Posterior vena cava (tissue), 2 donors: ENCODE results near the gene FAN1. TPM values are rescaled to one million over a fixed set of nuclear protein-coding genes. Genes with fewer than 3 reads are reported as not detected.
"Not testable (repeated sequence)": the region's sequence is repeated elsewhere in the genome, so short reads cannot be mapped to it uniquely, and the experiment has no call there.

Experiments
- DNase-seq: peaks from one replicate; pipeline ENCODE4 v3.0.0-alpha.2; 2020; ENCODE audit warnings: low spot score
- intact Hi-C, 2 donors: fragments of 100-400 bp; cut with DNase I; formaldehyde crosslinking; loops; one replicate each; pipeline versions ENCODE4 v1.14.1 to v1.14.2; 2022 to 2023
- long read RNA-seq, 2 donors: library from polyadenylated mRNA; unstranded; transcript quantifications; one replicate each; pipeline ENCODE4 v2.0.0, GENCODE V29; 2020 to 2021
- total RNA-seq, 2 donors: library from RNA; stranded (reverse); fragmentation: NEBNext Ultra II Directional; extraction: Animal tissue kit (Norgen Biotek cat#: 25700); gene quantifications; one replicate each; pipeline ENCODE4 v1.2.1, GENCODE V29; 2021
- donor health status: DM: yes; HTN: yes; CAD: no.
- donor health status: DM: yes; HTN: yes; CAD: no.

The FAN1 gene
- total RNA-seq = 10 to 100 TPM in 1 of 2 donors, 1 to 10 TPM in 1; 4.0 to 13.8 TPM
- long read RNA-seq, donor 1, full-length matches to known transcripts = 1 of 4 reads
- long read RNA-seq, donor 1, partial matches to known transcripts = 3 of 4 reads
- long read RNA-seq, donor 1, other reads (novel, unspliced or antisense) = 0 of 4 reads
- long read RNA-seq, donor 2, partial matches to known transcripts = 0 of 2 reads
- long read RNA-seq, donor 2, other reads (novel, unspliced or antisense) = 1 of 2 reads

DNA sequence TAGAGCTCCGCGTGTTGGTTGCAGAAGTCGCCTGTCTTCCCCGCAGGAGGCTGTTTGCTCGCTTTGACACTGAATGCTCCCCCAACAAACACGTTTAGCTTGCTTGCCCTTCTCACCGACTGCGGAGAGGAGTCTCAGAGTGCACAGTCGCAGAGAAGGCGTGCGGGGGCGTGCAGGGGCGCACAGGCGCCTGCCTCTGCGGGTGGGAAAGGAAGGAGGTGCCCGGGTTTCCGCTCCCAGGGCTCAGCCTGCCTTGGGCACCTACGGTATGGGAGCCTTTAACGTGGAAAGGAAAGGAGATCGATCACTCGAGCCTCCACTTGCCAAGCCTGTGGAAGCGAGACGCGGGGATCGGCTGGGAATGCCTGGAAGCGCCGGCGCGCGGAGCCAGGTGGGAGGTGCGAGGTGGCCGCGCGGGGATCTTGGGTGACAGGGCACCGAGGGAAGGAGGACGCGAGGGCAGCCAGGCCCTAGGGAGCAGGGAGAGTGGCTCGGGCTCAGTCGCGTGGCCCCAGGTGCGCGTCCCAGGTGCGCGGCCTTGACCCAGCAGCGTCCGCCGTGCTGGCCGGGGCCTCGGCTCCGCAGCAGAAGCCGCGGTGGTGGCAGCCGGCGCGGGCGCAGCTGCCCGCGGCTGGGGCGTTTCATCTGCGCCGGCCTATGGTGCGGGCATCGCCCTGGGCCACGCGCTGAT is at the start of gene FAN1:
Gene FAN1, plus strand, starts transcription at position 419 of the 691 bp plus-strand sequence. CDS start 749 bp downstream, outside the sequence.
- intact Hi-C loops = no loop called here

DNA sequence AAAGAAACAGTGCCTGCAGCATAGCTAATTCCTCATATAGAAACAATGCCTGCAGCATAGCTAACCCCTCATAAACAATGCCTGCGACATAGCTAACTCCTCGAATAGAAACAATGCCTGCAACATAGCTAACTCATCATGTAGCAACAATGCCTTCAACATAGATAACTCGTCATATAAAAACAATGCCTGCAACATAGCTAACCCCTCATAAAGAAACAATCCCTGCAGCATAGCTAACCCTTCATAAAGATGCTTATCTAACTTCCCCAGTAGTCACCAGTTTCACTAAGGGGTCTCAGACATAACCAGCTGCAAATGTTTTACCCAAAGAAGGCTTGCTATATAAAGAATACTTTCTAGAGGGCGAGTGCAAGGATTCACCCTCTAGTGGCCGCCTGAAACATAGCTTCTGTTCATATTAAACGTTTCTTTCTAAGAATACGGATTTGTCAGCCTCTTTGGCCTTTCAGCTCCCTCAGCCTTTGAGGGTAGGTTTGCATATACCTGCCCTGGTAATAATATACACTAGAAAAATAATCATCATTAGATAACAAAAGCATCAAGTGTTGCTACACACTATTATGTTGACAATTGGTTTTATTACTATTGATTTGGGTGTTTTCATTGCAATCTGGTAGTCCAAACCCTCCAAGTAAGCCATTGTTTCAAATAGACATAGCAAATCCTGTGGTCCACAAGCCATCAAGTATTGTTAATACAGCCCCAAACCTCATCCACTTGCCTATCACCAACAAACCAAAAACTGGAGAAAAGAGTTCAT is 44.4 kb upstream of the FAN1 start:
- DNase-seq = no peak
- intact Hi-C loops = no loop called here

More for the DNA sequence above, at the start of gene FAN1:
- peak; percentile 96 for DNase-seq

DNA sequence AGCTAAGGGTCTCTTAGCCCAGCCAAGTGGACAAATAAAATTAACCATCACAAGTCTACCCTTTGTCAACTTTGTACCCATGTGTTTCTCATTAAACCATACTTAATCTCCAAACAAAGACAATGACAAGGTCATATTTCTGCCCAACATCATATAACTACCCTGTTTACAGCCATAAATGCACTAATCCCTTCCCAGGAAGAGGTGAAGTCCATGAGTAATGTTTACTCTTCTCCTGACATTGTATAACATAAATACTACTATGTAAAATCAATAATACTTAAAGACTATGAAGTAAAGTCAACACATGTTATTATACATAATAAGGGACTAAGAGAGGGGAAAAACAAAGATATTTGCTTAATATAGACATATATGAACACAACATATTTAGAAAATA is 38.5 kb upstream of the FAN1 start:
- DNase-seq = no peak
- intact Hi-C loops = no loop called here

DNA sequence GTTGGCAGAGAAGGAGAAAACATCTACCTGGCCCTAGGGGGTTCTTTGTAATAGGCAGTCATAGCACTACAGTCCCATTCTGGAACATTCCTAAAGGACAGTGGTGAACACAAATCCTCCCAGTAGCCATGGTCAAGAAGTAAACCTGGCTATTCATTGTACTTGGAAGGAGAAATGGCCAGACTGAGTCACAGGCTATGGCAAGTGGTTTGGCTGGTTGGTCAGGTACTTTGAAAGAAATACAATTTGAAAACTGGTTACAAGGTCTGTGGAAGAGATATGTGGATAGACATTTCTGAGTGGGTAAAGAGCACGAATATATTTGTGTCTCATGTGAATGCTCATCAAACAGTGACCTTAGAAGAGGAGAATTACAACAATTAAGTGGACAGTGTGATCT is 33.0 kb upstream of the FAN1 start:
- intact Hi-C loops = no loop called here
- no peak for DNase-seq

GRCh38 chr15:30872341-30872748 is 31.4 kb upstream of the FAN1 start:
- no peak for DNase-seq
- intact Hi-C loops = no loop called here

DNA sequence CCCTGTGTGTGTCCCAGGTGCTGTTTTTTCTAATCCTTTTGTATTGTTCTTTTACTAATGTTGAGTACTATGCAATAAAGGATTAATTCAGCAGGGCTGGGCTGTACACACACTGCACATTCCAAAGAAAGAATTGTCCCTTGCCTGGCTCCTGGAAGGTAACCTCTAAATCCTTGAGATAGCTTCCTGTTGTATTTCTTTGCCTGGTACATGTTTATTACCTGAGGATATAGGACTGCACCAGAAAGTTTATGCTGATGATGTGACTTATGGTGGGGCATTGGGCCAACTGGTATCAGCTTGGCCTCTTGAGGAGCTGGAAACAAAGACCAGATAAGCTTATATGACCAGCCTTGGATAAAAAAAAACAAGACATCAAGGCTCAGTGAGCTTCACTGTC is 26.6 kb upstream of the FAN1 start:
- no peak for DNase-seq
- intact Hi-C loops = no loop called here

DNA sequence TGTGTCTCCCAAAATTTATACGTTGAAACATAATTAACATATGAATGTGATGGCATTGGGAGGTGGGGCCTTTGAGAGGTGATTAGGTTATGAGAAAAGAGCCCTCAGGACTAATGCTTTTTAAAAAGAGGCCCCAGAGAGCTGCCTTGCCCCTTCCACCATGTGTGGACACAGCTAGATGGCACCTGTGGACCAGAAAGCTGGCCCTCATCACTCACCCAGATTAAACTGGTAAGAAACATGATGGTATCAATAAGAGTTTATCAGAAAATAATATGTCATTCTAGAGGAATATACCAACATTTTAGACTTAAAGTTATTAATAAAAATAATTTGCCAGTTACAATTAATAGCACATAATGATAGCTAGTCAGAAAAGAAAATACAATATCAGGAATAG is 25.2 kb upstream of the FAN1 start:
- intact Hi-C loops = no loop called here
- no peak for DNase-seq

GRCh38 chr15:30882849-30883433 is 20.8 kb upstream of the FAN1 start:
- intact Hi-C loops = no loop called here
- no peak for DNase-seq

GRCh38 chr15:30883666-30884065 is 20.0 kb upstream of the FAN1 start:
- DNase-seq, intact Hi-C loops: not testable (repeated sequence)

GRCh38 chr15:30885814-30886213 is 17.9 kb upstream of the FAN1 start:
- intact Hi-C loops = loop anchor here in 1 of 2 donors (2.0 kb wide), 1 partner anchor 53 kb away; no protein-coding TSS in a partner anchor
- no peak for DNase-seq

GRCh38 chr15:30889196-30889595 is 14.5 kb upstream of the FAN1 start:
- intact Hi-C loops = no loop called here
- DNase-seq = no peak

GRCh38 chr15:30895461-30896210 is 8.1 kb upstream of the FAN1 start:
- intact Hi-C loops = no loop called here
- DNase-seq = no peak

GRCh38 chr15:30896211-30896606 is 7.5 kb upstream of the FAN1 start:
- intact Hi-C loops = no loop called here
- no peak for DNase-seq

- DNase-seq = no peak
- intact Hi-C loops = no loop called here
These were observed 1.8 kb upstream of the FAN1 start for GRCh38 chr15:30901889-30902288.

DNA sequence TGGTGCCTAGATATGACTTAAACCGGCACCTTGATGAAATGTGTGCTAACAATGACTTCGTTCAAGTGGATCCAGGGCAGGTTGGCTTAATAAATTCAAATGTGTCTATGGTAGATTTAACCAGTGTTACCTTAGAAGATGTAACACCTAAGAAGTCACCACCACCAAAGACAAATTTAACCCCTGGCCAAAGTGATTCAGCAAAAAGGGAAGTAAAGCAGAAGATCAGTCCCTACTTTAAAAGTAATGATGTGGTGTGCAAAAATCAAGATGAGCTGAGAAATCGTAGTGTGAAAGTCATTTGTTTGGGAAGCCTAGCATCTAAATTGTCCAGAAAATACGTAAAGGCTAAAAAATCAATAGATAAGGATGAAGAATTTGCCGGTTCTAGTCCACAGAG is 1.1 kb downstream of the FAN1 start:
- intact Hi-C loops = no loop called here
- no peak for DNase-seq

DNA sequence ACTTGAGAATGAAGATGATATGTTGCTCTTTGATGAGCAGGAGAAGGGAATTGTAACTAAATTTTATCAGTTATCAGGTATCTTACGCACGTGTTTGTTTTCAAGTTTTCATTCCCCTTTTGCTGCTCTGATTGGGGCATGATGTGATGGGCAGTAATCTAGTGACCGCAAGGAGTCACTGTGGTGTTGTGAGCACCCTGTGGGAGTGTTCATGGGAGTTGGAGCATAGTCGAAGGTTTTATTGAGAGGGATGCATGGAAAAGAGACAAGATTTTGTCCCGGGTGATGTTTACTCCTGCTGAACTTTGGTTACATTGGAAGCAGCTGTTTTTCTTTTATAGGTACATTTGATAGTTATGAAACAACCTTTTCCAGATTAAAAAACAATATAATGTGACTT is 2.1 kb downstream of the FAN1 start:
- intact Hi-C loops = no loop called here
- no peak for DNase-seq

DNA sequence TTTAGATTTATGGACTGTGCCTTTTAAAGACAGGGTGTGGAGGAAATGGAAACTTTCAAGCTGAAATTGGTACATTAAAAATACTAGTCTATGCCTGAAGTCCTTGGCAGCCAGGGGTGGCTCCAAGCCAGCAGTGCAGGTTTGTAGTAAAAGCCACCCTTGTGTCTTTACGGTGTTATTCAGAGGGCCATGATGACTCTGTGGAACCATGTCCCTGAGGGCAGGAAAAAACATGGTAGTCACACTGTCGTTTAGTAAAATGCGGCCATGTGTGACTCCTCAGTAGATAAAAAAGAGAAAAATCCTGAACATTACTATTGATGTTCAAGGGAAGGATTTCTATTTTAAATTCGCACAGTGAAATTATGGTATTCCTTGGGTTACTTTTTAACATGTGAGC is 2.7 kb downstream of the FAN1 start:
- intact Hi-C loops = no loop called here
- no peak for DNase-seq

DNA sequence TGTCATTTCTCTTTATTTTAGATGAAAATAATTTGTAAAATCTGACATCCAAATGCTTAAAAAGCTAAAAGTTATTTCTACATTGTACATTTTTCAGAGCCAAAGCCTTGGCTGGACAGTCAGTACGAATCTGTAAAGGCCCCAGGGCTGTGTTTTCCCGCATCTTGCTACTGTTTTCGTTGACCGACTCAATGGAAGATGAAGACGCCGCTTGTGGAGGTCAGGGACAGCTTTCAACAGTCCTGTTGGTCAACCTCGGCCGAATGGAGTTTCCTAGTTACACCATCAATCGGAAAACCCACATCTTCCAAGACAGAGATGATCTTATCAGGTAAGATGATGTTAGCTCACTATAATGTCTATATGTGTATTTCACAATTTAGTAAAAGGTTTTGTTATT is 10.0 kb downstream of the FAN1 start:
- intact Hi-C loops = no loop called here
- no peak for DNase-seq

GRCh38 chr15:30917013-30917412 is 13.3 kb downstream of the FAN1 start:
- intact Hi-C loops = no loop called here
- DNase-seq = no peak
